AG04450 (cell line): ENCODE measurements around the gene DHX34. TPM values are rescaled to one million over a fixed set of nuclear protein-coding genes. Genes with fewer than 3 reads are reported as not detected.
"Not testable (repeated sequence)": the region's sequence is repeated elsewhere in the genome, so short reads cannot be mapped to it uniquely, and the experiment has no call there.

ENCODE experiments used
- CTCF ChIA-PET: fragments of 300-600, 350-600 bp; formaldehyde crosslinking; extraction: SDS; loops from one replicate; lab custom pipeline; 2022; ENCODE audit warnings: antibody characterized with exemption, inconsistent platforms; lab: Charles Lee
- POLR2A ChIA-PET: fragments of 350-600 bp; formaldehyde crosslinking; extraction: SDS; loops from one replicate; lab custom pipeline; 2021; ENCODE audit warnings: antibody characterized with exemption, inconsistent platforms; lab: Yijun Ruan, JAX
- DNase-seq: peaks from one replicate; pipeline ENCODE4 v3.0.0-alpha.2; 2011; ENCODE audit warnings: low read depth, low spot score
- H3K27ac ChIP-seq: one replicate; pipeline ENCODE4 v1.5.1; 2012; ENCODE audit warnings: low read depth, low read length, control low read depth
- H3K27me3 ChIP-seq: one replicate; pipeline ENCODE4 v1.6.0; 2012; ENCODE audit warnings: low read length; ENCODE audit not compliant: control insufficient read depth, insufficient read depth
- H3K4me3 ChIP-seq: 2 replicates; pipeline ENCODE4 v1.5.1; 2011; ENCODE audit warnings: mild to moderate bottlenecking, low read depth, low read length, control low read depth
- H3K9me3 ChIP-seq: 2 replicates; pipeline ENCODE4 v1.5.1; 2012; ENCODE audit warnings: low read length; ENCODE audit not compliant: control insufficient read depth, insufficient read depth
- CTCF ChIP-seq: IDR thresholded peaks from 2 replicates; pipeline ENCODE4 v1.5.1; 2011; ENCODE audit warnings: low read depth, low read length, control low read depth, inconsistent platforms
- polyA minus RNA-seq: library from RNA; depleted of rRNA, polyadenylated mRNA; stranded (reverse); fragments of >200 nt; gene quantifications from 2 replicates; pipeline ENCODE4 v1.2.3, GENCODE V29; 2011; rRNA and poly(A)+ RNA removed
- polyA plus RNA-seq: library from polyadenylated mRNA; depleted of rRNA; stranded (reverse); fragments of >200 nt; gene quantifications from 2 replicates; pipeline ENCODE4 v1.2.3, GENCODE V29; 2011; rRNA removed

DHX34 gene, protein sequence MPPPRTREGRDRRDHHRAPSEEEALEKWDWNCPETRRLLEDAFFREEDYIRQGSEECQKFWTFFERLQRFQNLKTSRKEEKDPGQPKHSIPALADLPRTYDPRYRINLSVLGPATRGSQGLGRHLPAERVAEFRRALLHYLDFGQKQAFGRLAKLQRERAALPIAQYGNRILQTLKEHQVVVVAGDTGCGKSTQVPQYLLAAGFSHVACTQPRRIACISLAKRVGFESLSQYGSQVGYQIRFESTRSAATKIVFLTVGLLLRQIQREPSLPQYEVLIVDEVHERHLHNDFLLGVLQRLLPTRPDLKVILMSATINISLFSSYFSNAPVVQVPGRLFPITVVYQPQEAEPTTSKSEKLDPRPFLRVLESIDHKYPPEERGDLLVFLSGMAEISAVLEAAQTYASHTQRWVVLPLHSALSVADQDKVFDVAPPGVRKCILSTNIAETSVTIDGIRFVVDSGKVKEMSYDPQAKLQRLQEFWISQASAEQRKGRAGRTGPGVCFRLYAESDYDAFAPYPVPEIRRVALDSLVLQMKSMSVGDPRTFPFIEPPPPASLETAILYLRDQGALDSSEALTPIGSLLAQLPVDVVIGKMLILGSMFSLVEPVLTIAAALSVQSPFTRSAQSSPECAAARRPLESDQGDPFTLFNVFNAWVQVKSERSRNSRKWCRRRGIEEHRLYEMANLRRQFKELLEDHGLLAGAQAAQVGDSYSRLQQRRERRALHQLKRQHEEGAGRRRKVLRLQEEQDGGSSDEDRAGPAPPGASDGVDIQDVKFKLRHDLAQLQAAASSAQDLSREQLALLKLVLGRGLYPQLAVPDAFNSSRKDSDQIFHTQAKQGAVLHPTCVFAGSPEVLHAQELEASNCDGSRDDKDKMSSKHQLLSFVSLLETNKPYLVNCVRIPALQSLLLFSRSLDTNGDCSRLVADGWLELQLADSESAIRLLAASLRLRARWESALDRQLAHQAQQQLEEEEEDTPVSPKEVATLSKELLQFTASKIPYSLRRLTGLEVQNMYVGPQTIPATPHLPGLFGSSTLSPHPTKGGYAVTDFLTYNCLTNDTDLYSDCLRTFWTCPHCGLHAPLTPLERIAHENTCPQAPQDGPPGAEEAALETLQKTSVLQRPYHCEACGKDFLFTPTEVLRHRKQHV
- polyA plus RNA-seq, result 4.2 and 6.0 TPM in 2 replicates
- polyA minus RNA-seq, result 7.7 and 8.8 TPM in 2 replicates

GRCh38 chr19:47348819-47349795 is at the start of gene DHX34:
Gene DHX34, plus strand, starts transcription at chr19:47349315. Its CDS starts 3,716 bp downstream, at chr19:47353031.
- Histone ChIP-seq H3K27ac (no peak within 1 kb of the TSS), H3K4me3 (peak within 1 kb of the TSS; percentile 76), H3K27me3 (no peaks in the 10 kb centered on the region), H3K9me3 (no peaks in the 10 kb centered on the region; the same call in 1 of the 2 replicates)
- peak; percentile 96 for TF ChIP-seq CTCF
- peak; percentile 99 for DNase-seq
- POLR2A ChIA-PET, result interaction anchor here (0.6 to 1.4 kb wide), 12 partner anchors 22 to 434 kb away, joined by 3 to 9 read pairs (median 4); partner anchors contain the start of gene KPTN
- CTCF ChIA-PET, result interaction anchor here (0.5 to 2.3 kb wide), 50 partner anchors 9 to 678 kb away, joined by 3 to 48 read pairs (median 5); partner anchors contain the start of gene C5AR2

DNA sequence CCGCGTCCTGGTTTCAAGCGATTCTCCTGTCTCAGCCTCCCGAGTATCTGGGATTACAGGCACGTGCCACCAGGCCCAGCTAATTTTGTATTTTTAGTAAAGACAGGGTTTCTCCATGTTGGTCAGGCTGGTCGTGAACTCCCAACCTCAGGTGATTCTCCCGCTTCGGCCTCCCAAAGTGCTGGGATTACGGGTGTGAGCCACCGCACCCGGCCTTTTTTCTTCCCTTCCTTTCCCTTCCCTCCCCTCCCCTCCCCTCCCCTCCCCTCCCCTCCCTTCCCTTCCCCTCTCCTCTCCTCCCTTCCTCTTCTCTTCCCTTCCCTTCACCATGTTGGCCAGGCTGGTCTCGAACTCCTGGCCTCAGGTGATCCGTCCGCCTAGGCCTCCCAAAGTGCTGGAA is 48.2 kb upstream of the DHX34 start:
- POLR2A ChIA-PET, H3K27me3 ChIP-seq, H3K9me3 ChIP-seq, H3K4me3 ChIP-seq, H3K27ac ChIP-seq, DNase-seq: not testable (repeated sequence)
- CTCF ChIA-PET, result interaction anchor here (1.8 kb wide), 1 partner anchor 48 kb away, joined by 5 read pairs; the partner anchor contains the start of gene DHX34

- H3K4me3 ChIP-seq, result no peak overlapping the region
- no peak for TF ChIP-seq CTCF
- H3K27ac ChIP-seq, result no peak overlapping the region
- no peaks in the 10 kb centered on the region for H3K9me3 ChIP-seq
- no peaks in the 10 kb centered on the region for H3K27me3 ChIP-seq
- no peak for DNase-seq
- POLR2A ChIA-PET, result no interaction called here
- CTCF ChIA-PET, result interaction anchor here (1.8 kb wide), 1 partner anchor 47 kb away, joined by 5 read pairs; the partner anchor contains the start of gene DHX34
Observed at GRCh38 chr19:47302249-47302648, 46.9 kb upstream of the DHX34 start.

- POLR2A ChIA-PET, result no interaction called here
- Histone ChIP-seq H3K27me3 (no peaks in the 10 kb centered on the region), H3K9me3 (no peaks in the 10 kb centered on the region), H3K4me3 (no peak overlapping the region), H3K27ac (no peak overlapping the region)
- CTCF ChIA-PET, result interaction anchor here (1.1 to 1.8 kb wide), 3 partner anchors 8 to 45 kb away, joined by 5 to 7 read pairs (median 6); partner anchors contain the start of gene DHX34
- no peak for DNase-seq
- TF ChIP-seq CTCF, result no peak
Observed at GRCh38 chr19:47303966-47304365, 45.1 kb upstream of the DHX34 start.
